Heart right ventricle (tissue), 16 donors: ENCODE results near the gene ADM2. TPM values are rescaled to one million over a fixed set of nuclear protein-coding genes. Genes with fewer than 3 reads are reported as not detected.

ENCODE experiments used
- ATAC-seq, 8 donors: fragments of 200-7000 bp; cut with Tn5 transposase; one replicate each; pipeline ENCODE4 v1.9.1; 2020; ENCODE audit warnings: mild to moderate bottlenecking in 8 of 8, moderate library complexity in 8 of 8, moderate number of reproducible peaks in 1 of 8
- DNase-seq, 2 donors: peaks; one replicate each; pipeline ENCODE4 v3.0.0-alpha.2; 2020
- H3K27ac ChIP-seq, 10 donors: fragments of 200-600 bp; sonication (generic) in 2 of 10; one replicate each; pipeline versions ENCODE4 v1.5.0 to v1.8.0; 2020 to 2022; ENCODE audit warnings: mild to moderate bottlenecking in 3 of 10
- H3K27me3 ChIP-seq, 7 donors: fragments of 200-600 bp; one replicate each; pipeline ENCODE4 v1.8.0; 2021 to 2022; ENCODE audit warnings: mild to moderate bottlenecking in 2 of 7
- H3K36me3 ChIP-seq, 9 donors: fragments of 200-600 bp; sonication (generic) in 1 of 9; one replicate each; pipeline versions ENCODE4 v1.5.0 to v1.8.0; 2020 to 2022; ENCODE audit warnings: mild to moderate bottlenecking in 2 of 9
- H3K4me1 ChIP-seq, 9 donors: fragments of 200-600 bp; sonication (generic) in 1 of 9; one replicate each; pipeline versions ENCODE4 v1.5.0 to v1.8.0; 2020 to 2022; ENCODE audit warnings: mild to moderate bottlenecking in 4 of 9
- H3K4me3 ChIP-seq, 10 donors: fragments of 200-600 bp; sonication (generic) in 2 of 10; one replicate each; pipeline versions ENCODE4 v1.5.0 to v1.8.0; 2020 to 2022; ENCODE audit warnings: mild to moderate bottlenecking in 7 of 10, moderate library complexity in 2 of 10
- H3K9me3 ChIP-seq, 11 donors: fragments of 200-600 bp in 10 of 11; sonication (generic) in 2 of 11; one replicate each; pipeline versions ENCODE4 v1.5.0 to v1.8.0; 2013 to 2022; ENCODE audit warnings: mild to moderate bottlenecking in 2 of 11, control low read depth in 1 of 11, moderate library complexity in 1 of 11
- WGBS, 2 donors: extraction: QIAGEN DNeasy Blood & Tissue Kit; methylation state at CpG; one replicate each; pipeline ENCODE4 v1.1.7; 2013; ENCODE audit warnings: inconsistent platforms in 1 of 2; 5-methylcytosine and 5-hydroxymethylcytosine counted together
- intact Hi-C, 10 donors: fragments of 100-400 bp; cut with DNase I; formaldehyde crosslinking; loops; one replicate each; pipeline versions ENCODE4 v1.11.1 to v1.14.2; 2022
- polyA plus RNA-seq, 2 donors: library from polyadenylated mRNA; stranded (reverse); fragments of 200-250 nt; gene quantifications; one replicate each; pipeline ENCODE4 v1.2.3, GENCODE V29; 2013
- total RNA-seq, 10 donors: library from RNA; stranded (reverse); fragmentation: NEBNext Ultra II Directional in 3 of 10; extraction: Animal tissue kit (Norgen Biotek cat#: 25700) in 3 of 10; gene quantifications; one replicate each; pipeline versions ENCODE4 v1.2.1 to v1.2.4, GENCODE V29; 2021 to 2023
- TF ChIP-seq, protein P1 (sequence below), 9 donors: fragments of 200-600 bp; sonication (generic) in 2 of 9; IDR thresholded peaks; one replicate each; pipeline versions ENCODE4 v1.5.0 to v1.8.0; 2021 to 2022; ENCODE audit warnings: antibody characterized with exemption in 9 of 9, mild to moderate bottlenecking in 5 of 9, moderate library complexity in 1 of 9
- donor health status: Arrhythmogenic right ventricular cardiomyopathy.
- donor health status: ischemic (EF 13 %, LVEDD 7.1; RV severe dilation, severe dysfunction).
- donor health status: healthy with polysubstance abuse.
- donor health status: DM: no; HTN: yes; CAD: no.
- donor health status: DM: no; HTN: no; CAD: no.
- donor health status: ischemic (EF 25% LVEDD 6.9; RV normal size, moderate dysfunction).
- donor health status: ischemic (EF 25% LVEDD 5.7; RV mildly dilated, moderate dysfunction).
- donor health status: healthy.
- donor health status: DM: yes; HTN: yes; CAD: no.
- donor health status: Ischemic cardiomyopathy.
- donor health status: ischemic (EF 35%, LVEDD 5.7; RV mildly dilated, moderate dysfunction).
- donor health status: nonischemic (EF 11% LVEDD 7.7; RV severe dilation, severe dysfunction).
- donor health status: DM: yes; HTN: yes; CAD: no.
- donor health status: PGD.
- donor health status: ischemic (EF 29% LVEDD 5.4; RV normal size, mild dysfunction).
- donor health status: nonischemic (EF 23%, LVEDD 6.1; RV moderate dilation, normal function).

Gene ADM2
- total and polyA plus RNA-seq, 12 donors = 0.07 to 0.53 (median 0.15) TPM; not detected in 7

DNA sequence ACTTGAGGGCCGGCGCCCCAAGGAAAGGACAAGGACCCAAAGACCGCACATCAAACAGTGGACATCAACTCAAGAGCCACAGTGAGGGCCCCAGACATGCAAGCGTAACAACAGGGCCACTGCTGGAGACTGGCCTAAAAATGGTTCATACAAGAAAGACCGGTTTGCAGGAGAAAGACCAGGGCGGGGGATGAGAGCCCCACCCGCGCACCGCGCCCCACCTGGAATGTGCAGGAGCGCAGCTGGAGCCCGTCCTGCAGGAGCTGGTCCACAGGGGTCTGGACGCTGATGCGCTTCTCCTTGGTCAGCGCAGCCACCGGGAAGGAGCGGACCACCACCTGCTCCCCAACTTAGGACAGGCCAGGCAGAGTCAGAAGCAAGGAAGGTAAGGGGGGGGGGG lies 20.4 kb upstream of the ADM2 start:
- H3K27ac ChIP-seq = no peak overlapping the region
- H3K4me3 ChIP-seq = no peak overlapping the region
- no peaks in the 10 kb centered on the region for H3K9me3 ChIP-seq
- peaks cover 11 to 100% (median 71%) of the 10 kb centered on the region in 9 donors for H3K36me3 ChIP-seq
- intact Hi-C loops = no loop called here
- TF ChIP-seq, protein P1, sequence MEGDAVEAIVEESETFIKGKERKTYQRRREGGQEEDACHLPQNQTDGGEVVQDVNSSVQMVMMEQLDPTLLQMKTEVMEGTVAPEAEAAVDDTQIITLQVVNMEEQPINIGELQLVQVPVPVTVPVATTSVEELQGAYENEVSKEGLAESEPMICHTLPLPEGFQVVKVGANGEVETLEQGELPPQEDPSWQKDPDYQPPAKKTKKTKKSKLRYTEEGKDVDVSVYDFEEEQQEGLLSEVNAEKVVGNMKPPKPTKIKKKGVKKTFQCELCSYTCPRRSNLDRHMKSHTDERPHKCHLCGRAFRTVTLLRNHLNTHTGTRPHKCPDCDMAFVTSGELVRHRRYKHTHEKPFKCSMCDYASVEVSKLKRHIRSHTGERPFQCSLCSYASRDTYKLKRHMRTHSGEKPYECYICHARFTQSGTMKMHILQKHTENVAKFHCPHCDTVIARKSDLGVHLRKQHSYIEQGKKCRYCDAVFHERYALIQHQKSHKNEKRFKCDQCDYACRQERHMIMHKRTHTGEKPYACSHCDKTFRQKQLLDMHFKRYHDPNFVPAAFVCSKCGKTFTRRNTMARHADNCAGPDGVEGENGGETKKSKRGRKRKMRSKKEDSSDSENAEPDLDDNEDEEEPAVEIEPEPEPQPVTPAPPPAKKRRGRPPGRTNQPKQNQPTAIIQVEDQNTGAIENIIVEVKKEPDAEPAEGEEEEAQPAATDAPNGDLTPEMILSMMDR (IDR thresholded peaks at IDR 0.05) = no peak
- ATAC-seq = no peak
- 96% methylated on average over 17 of the region's 17 CpGs for WGBS, 2 donors
- no peak for DNase-seq
- H3K27me3 ChIP-seq = no peaks in the 10 kb centered on the region
- H3K4me1 ChIP-seq = no peaks in the 10 kb centered on the region

DNA sequence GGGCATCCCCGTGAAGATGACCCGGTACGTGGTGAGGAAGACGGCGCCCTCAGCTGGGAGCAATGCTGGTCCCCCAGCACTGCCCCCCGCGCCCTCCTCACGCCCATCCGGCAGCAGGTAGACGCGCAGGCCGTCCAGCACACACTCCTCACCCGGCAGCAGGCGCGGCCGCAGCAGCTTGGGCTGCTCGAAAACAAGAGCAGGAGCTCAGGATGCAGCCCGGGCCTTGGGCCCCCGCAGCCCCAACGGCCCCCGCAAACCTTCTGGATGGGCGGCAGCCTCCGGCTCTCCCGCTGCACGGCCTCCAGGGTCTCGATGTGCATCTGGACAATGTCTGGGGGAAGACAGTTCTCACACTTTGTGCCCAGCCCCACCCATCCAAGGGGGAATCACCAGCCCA lies 19.8 kb upstream of the ADM2 start:
- H3K9me3 ChIP-seq = no peaks in the 10 kb centered on the region
- H3K36me3 ChIP-seq = peaks cover 11 to 100% (median 74%) of the 10 kb centered on the region in 9 donors
- H3K4me1 ChIP-seq = no peaks in the 10 kb centered on the region
- no peaks in the 10 kb centered on the region for H3K27me3 ChIP-seq
- 93 to 94% methylated on average over 26 of the region's 26 CpGs for WGBS, 2 donors
- intact Hi-C loops = no loop called here
- DNase-seq (no peak), ATAC-seq (no peak)
- H3K27ac ChIP-seq = no peak overlapping the region
- H3K4me3 ChIP-seq = no peak overlapping the region
- TF ChIP-seq, protein P1 (IDR thresholded peaks at IDR 0.05) = no peak

DNA sequence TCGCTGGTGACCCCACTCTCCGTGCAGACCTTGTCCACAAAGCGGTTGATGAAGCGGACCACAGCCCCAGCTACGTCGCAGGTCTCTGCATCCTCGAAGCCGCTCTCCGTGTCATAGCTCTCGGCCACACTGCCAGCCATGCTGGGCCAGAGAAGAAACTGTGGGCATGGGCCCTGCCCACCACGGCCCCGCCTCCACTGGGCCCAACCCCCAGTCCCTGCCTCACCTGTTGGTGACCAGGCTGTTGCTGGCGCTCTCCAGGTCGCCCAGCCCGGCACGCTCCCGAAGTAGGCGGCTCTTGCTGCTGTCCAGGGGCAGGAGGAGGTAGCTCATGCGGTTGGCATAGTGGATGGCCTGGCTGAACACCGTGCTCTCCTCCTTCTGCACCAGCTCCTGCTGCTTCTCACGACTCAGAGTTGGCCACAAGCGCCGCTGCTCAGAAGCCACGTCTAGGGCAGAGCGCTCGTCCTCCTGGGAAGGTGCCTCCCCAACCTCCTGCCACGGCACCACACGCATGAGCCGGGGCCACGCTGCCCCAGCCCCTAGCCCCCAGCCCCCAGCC lies 19.3 kb upstream of the ADM2 start:
- H3K27ac ChIP-seq = no peak overlapping the region
- no peak for ATAC-seq
- DNase-seq = no peak
- no peaks in the 10 kb centered on the region for H3K27me3 ChIP-seq
- intact Hi-C loops = no loop called here
- H3K4me3 ChIP-seq = no peak overlapping the region
- TF ChIP-seq, protein P1 (IDR thresholded peaks at IDR 0.05) = no peak
- H3K4me1 ChIP-seq = no peaks in the 10 kb centered on the region
- H3K36me3 ChIP-seq = peaks cover 11 to 100% (median 78%) of the 10 kb centered on the region in 9 donors
- WGBS, 2 donors = 94 to 95% methylated on average over 30 of the region's 30 CpGs
- no peaks in the 10 kb centered on the region for H3K9me3 ChIP-seq

DNA sequence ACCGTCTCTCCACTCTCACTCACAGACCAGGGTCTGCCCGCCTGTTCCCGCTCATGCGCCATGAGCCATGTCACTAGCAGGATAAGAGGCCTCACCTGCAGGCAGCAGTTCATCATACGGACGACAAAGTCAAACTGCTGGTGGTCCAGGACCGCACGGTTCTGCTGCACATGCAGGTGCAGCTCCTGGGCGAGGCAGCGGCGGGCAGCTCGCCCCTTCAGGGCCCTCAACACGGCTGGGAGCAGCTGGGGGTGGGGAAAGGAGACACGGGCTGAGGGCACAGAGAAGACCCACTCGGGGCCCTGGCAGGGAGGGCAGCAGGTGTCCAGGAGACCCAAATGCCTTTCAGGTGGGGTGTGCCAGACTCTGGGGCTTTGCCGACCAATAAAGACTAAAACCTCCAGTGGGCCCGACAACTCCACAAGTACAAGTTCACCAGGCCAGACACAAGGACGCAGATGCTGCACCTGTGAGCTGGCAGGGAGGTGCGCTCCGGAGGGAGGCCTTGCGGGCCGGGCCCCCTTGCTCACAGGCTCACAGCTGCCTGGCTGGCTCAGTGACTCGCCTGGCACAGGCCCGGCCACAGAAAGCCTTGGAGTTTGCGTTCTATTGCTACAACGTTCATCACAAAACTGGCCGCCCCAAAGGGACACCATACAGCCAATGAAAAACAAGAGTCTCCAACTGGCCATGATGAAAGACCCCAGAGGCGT lies 18.0 kb upstream of the ADM2 start:
- DNase-seq = no peak
- H3K9me3 ChIP-seq = no peaks in the 10 kb centered on the region
- no peak overlapping the region for H3K27ac ChIP-seq
- H3K4me3 ChIP-seq = no peak overlapping the region
- peaks cover 11 to 99% (median 87%) of the 10 kb centered on the region in 9 donors for H3K36me3 ChIP-seq
- peaks cover 0 to 2% (median 0%) of the 10 kb centered on the region in 9 donors for H3K4me1 ChIP-seq
- TF ChIP-seq, protein P1 (IDR thresholded peaks at IDR 0.05) = no peak
- no peaks in the 10 kb centered on the region for H3K27me3 ChIP-seq
- intact Hi-C loops = no loop called here
- no peak for ATAC-seq
- 94 to 95% methylated on average over 28 of the region's 28 CpGs for WGBS, 2 donors
